WERI-Rb-1 (cell line): ENCODE measurements around the gene COG6.

Experiments
- DNase-seq: peaks from one replicate; pipeline ENCODE4 v3.0.0-alpha.2; 2020
- H3K27ac ChIP-seq: fragments of 250-450 bp; sonication (Bioruptor Pico); 2 replicates; pipeline ENCODE4 v1.5.1; 2020; ENCODE audit warnings: mild to moderate bottlenecking, moderate library complexity
- H3K27me3 ChIP-seq: fragments of 250-450 bp; sonication (Bioruptor Pico); 2 replicates; pipeline ENCODE4 v1.5.1; 2021; ENCODE audit warnings: mild to moderate bottlenecking, low read depth, moderate library complexity; ENCODE audit not compliant: insufficient read depth, severe bottlenecking
- H3K36me3 ChIP-seq: fragments of 250-450 bp; sonication (Bioruptor Pico); 2 replicates; pipeline ENCODE4 v1.5.1; 2020; ENCODE audit warnings: mild to moderate bottlenecking, moderate library complexity
- H3K4me3 ChIP-seq: 2 replicates; pipeline ENCODE4 v1.5.1; 2011; ENCODE audit warnings: low read depth, mild to moderate bottlenecking, control low read depth, low read length
- H3K9me3 ChIP-seq: fragments of 250-450 bp; sonication (Bioruptor Pico); 2 replicates; pipeline ENCODE4 v1.5.1; 2021; ENCODE audit warnings: mild to moderate bottlenecking, moderate library complexity; ENCODE audit not compliant: severe bottlenecking
- CTCF ChIP-seq: IDR thresholded peaks from 2 replicates; pipeline ENCODE4 v1.5.1; 2011; ENCODE audit warnings: low read depth, mild to moderate bottlenecking, control low read depth, inconsistent platforms, low read length

The COG6 gene

GRCh38 chr13:39682310-39682709, 26.8 kb downstream of the COG6 start:
- Histone ChIP-seq H3K27me3 (no peaks in the 10 kb centered on the region), H3K36me3 (no peaks in the 10 kb centered on the region; the same call in 1 of the 2 replicates), H3K4me3 (no peak overlapping the region), H3K9me3 (no peaks in the 10 kb centered on the region), H3K27ac (no peak overlapping the region)
- DNase-seq: no peak
- TF ChIP-seq CTCF: no peak

- Histone ChIP-seq H3K4me3 (no peak overlapping the region), H3K9me3 (no peaks in the 10 kb centered on the region), H3K27ac (no peak overlapping the region), H3K36me3 (no peaks in the 10 kb centered on the region; the same call in 1 of the 2 replicates), H3K27me3 (no peaks in the 10 kb centered on the region)
- TF ChIP-seq CTCF: no peak
- no peak for DNase-seq
These were observed 27.3 kb downstream of the COG6 start for GRCh38 chr13:39682788-39683187.

- Histone ChIP-seq H3K27ac (no peak overlapping the region), H3K27me3 (no peaks in the 10 kb centered on the region), H3K9me3 (no peaks in the 10 kb centered on the region), H3K36me3 (no peaks in the 10 kb centered on the region; the same call in 1 of the 2 replicates), H3K4me3 (no peak overlapping the region)
- DNase-seq: no peak
- no peak for TF ChIP-seq CTCF
These were observed 29.2 kb downstream of the COG6 start for GRCh38 chr13:39684531-39685137.

- no peak for DNase-seq
- no peak overlapping the region for H3K4me3 ChIP-seq
- H3K27ac ChIP-seq: no peak overlapping the region
- no peaks in the 10 kb centered on the region for H3K27me3 ChIP-seq
- no peaks in the 10 kb centered on the region for H3K36me3 ChIP-seq
- no peak for TF ChIP-seq CTCF
- no peaks in the 10 kb centered on the region for H3K9me3 ChIP-seq
These were observed 30.2 kb downstream of the COG6 start for GRCh38 chr13:39685652-39686051.

- no peak overlapping the region for H3K4me3 ChIP-seq
- H3K27ac ChIP-seq: no peak overlapping the region
- H3K27me3 ChIP-seq: no peaks in the 10 kb centered on the region
- H3K36me3 ChIP-seq: no peaks in the 10 kb centered on the region
- DNase-seq: no peak
- no peaks in the 10 kb centered on the region for H3K9me3 ChIP-seq
- no peak for TF ChIP-seq CTCF
These were observed 32.8 kb downstream of the COG6 start for GRCh38 chr13:39688278-39688677.
